ENCODE results near the gene METTL23. TPM values are rescaled to one million over a fixed set of nuclear protein-coding genes. Genes with fewer than 3 reads are reported as not detected.
"Not testable (repeated sequence)": the region's sequence is repeated elsewhere in the genome, so short reads cannot be mapped to it uniquely, and the experiment has no call there.

Gene METTL23
- total and polyA plus RNA-seq, 8 donors = 14.4 to 34.1 (median 21.8) TPM

GRCh38 chr17:76691379-76692191 is 35.1 kb upstream of the METTL23 start:
- intact Hi-C loops (cut with DNase I) = no loop called here
- ATAC-seq = peak in 1 of 4 donors; percentile 35
- Histone ChIP-seq H3K27me3 (no peaks in the 10 kb centered on the region), H3K4me3 (no peak overlapping the region), H3K36me3 (no peaks in the 10 kb centered on the region), H3K27ac (peak overlapping the region in 1 of 4 donors; percentile 28), H3K9me3 (no peaks in the 10 kb centered on the region), H3K4me1 (peaks cover 0 to 6% (median 0%) of the 10 kb centered on the region in 3 donors)
- TF ChIP-seq, protein P1, sequence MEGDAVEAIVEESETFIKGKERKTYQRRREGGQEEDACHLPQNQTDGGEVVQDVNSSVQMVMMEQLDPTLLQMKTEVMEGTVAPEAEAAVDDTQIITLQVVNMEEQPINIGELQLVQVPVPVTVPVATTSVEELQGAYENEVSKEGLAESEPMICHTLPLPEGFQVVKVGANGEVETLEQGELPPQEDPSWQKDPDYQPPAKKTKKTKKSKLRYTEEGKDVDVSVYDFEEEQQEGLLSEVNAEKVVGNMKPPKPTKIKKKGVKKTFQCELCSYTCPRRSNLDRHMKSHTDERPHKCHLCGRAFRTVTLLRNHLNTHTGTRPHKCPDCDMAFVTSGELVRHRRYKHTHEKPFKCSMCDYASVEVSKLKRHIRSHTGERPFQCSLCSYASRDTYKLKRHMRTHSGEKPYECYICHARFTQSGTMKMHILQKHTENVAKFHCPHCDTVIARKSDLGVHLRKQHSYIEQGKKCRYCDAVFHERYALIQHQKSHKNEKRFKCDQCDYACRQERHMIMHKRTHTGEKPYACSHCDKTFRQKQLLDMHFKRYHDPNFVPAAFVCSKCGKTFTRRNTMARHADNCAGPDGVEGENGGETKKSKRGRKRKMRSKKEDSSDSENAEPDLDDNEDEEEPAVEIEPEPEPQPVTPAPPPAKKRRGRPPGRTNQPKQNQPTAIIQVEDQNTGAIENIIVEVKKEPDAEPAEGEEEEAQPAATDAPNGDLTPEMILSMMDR (IDR thresholded peaks at IDR 0.05) = no peak
- FAIRE-seq = no peak
- 86 to 91% methylated on average over 14 of the region's 14 CpGs for WGBS, 2 donors
- peak in 1 of 6 donors; percentile 34 for DNase-seq

GRCh38 chr17:76695059-76695831 is 31.4 kb upstream of the METTL23 start:
- intact Hi-C loops (cut with DNase I) = no loop called here
- WGBS, 2 donors = 80 to 86% methylated on average over 16 of the region's 16 CpGs
- Histone ChIP-seq H3K4me1 (no peaks in the 10 kb centered on the region), H3K27ac (peak overlapping the region in 1 of 4 donors; percentile 19), H3K27me3 (no peaks in the 10 kb centered on the region), H3K36me3 (no peaks in the 10 kb centered on the region), H3K9me3 (no peaks in the 10 kb centered on the region), H3K4me3 (no peak overlapping the region)
- TF ChIP-seq, protein P1 (IDR thresholded peaks at IDR 0.05) = no peak
- FAIRE-seq (no peak), ATAC-seq (peak in 2 of 4 donors; percentile 7 to 33), DNase-seq (peak in 1 of 6 donors; percentile 8)

- ATAC-seq (peak in 1 of 4 donors; percentile 22), FAIRE-seq (no peak), DNase-seq (peak in 1 of 6 donors; percentile 23)
- Histone ChIP-seq H3K4me3 (no peak overlapping the region), H3K9me3 (no peaks in the 10 kb centered on the region), H3K27ac (no peak overlapping the region), H3K4me1 (no peaks in the 10 kb centered on the region), H3K36me3 (no peaks in the 10 kb centered on the region), H3K27me3 (no peaks in the 10 kb centered on the region)
- WGBS, 2 donors = 78 to 83% methylated on average over 25 of the region's 25 CpGs
- TF ChIP-seq, protein P1 (IDR thresholded peaks at IDR 0.05) = no peak
- intact Hi-C loops (cut with DNase I) = no loop called here
Measured at GRCh38 chr17:76696763-76697701, 29.6 kb upstream of the METTL23 start.

GRCh38 chr17:76697702-76698465 is 28.8 kb upstream of the METTL23 start:
- Histone ChIP-seq H3K4me1 (no peaks in the 10 kb centered on the region), H3K27ac (no peak overlapping the region), H3K4me3 (no peak overlapping the region), H3K27me3 (no peaks in the 10 kb centered on the region), H3K36me3 (no peaks in the 10 kb centered on the region), H3K9me3 (no peaks in the 10 kb centered on the region)
- 73 to 75% methylated on average over 17 of the region's 17 CpGs for WGBS, 2 donors
- FAIRE-seq (no peak), ATAC-seq (peak in 2 of 4 donors; percentile 20 to 56), DNase-seq (peak in 1 of 6 donors; percentile 53)
- intact Hi-C loops (cut with DNase I) = no loop called here
- TF ChIP-seq, protein P1 (IDR thresholded peaks at IDR 0.05) = no peak

DNA sequence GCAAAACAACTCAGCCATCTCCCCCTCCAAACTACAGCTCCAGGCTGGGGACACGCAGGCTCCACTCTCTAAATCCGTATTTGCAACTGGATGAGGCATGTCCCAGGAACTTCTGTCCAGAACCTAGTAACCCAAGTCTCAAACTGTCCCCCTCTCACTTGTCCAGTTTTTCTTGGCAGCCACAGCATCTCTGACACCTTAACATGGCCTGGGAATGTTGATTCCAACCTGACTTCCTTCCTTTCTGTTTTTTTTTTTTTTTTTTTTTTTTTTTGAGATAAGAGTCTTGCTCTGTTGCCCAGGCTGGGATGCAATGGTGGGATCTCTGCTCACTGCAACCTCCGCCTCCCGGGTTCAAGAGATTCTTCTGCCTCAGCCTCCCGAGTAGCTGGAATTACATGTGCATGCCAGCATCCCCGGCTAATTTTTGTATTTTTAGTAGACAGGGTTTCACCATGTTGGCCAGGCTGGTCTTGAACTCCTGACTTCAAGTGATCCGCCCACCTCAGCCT is 28.1 kb upstream of the METTL23 start:
- 87 to 95% methylated on average over 7 of the region's 7 CpGs for WGBS, 2 donors
- H3K36me3 ChIP-seq; H3K27ac ChIP-seq; ATAC-seq; H3K27me3 ChIP-seq; H3K9me3 ChIP-seq; intact Hi-C loops (cut with DNase I); H3K4me3 ChIP-seq; FAIRE-seq; H3K4me1 ChIP-seq: not testable (repeated sequence)
- peak in 1 of 6 donors; percentile 1 for DNase-seq

All from pancreas (tissue), 10 donors.